Midbrain (tissue), 1 donor: ENCODE data around the gene SERINC2.
"Not testable (repeated sequence)": the region's sequence is repeated elsewhere in the genome, so short reads cannot be mapped to it uniquely, and the experiment has no call there.

ENCODE experiments used
- DNase-seq: peaks from one replicate; lab custom pipeline; 2025; lab: John Stamatoyannopoulos, UW

SERINC2 gene

GRCh38 chr1:31471452-31472313 is 58.7 kb downstream of the SERINC2 start:
- DNase-seq, result not testable (repeated sequence)

- DNase-seq, result not testable (repeated sequence)
These were observed 59.3 kb downstream of the SERINC2 start for GRCh38 chr1:31472314-31472651.

GRCh38 chr1:31472673-31473072 is 59.7 kb downstream of the SERINC2 start:
- not testable (repeated sequence) for DNase-seq

GRCh38 chr1:31473508-31473907 is 60.5 kb downstream of the SERINC2 start:
- DNase-seq, result not testable (repeated sequence)

- DNase-seq, result not testable (repeated sequence)
These were observed 61.6 kb downstream of the SERINC2 start for GRCh38 chr1:31474567-31474966.

GRCh38 chr1:31476891-31477846 is 64.2 kb downstream of the SERINC2 start:
- no peak for DNase-seq

- no peak for DNase-seq
These were observed 65.2 kb downstream of the SERINC2 start for GRCh38 chr1:31478167-31478566.

GRCh38 chr1:31479811-31480210 is 66.8 kb downstream of the SERINC2 start:
- DNase-seq, result no peak

- not testable (repeated sequence) for DNase-seq
These were observed 67.4 kb downstream of the SERINC2 start for GRCh38 chr1:31480426-31480825.

- DNase-seq, result no peak
These were observed 69.5 kb downstream of the SERINC2 start for GRCh38 chr1:31482482-31483011.

- peak; percentile 3 for DNase-seq
These were observed 70.3 kb downstream of the SERINC2 start for GRCh38 chr1:31483012-31483946.
